Effector memory CD8-positive, alpha-beta T cell (primary cell): ENCODE results near the gene AUH.

ENCODE experiments used
- ATAC-seq: fragments of 150-1000 bp; cut with Tn5 transposase; replicated peaks from 2 replicates; pipeline ENCODE4 v1.10.0; 2021; ENCODE audit warnings: mild to moderate bottlenecking, moderate library complexity
- DNase-seq, 3 experiments: peaks; one replicate each; pipeline ENCODE4 v3.0.0; 2021
- H3K27ac Mint-ChIP-seq, 2 donors: one replicate each; pipeline ENCODE4 v1.8.0; 2022; ENCODE audit warnings: mild to moderate bottlenecking in 2 of 2, mixed read lengths in 2 of 2, moderate library complexity in 2 of 2
- H3K27me3 Mint-ChIP-seq, 2 donors: one replicate each; pipeline ENCODE4 v1.8.0; 2022; ENCODE audit warnings: mixed read lengths in 2 of 2
- H3K36me3 Mint-ChIP-seq: one replicate; pipeline ENCODE4 v1.8.0; 2022; ENCODE audit warnings: mild to moderate bottlenecking, moderate library complexity, mixed read lengths; ENCODE audit not compliant: insufficient read depth
- H3K4me1 Mint-ChIP-seq, 2 donors: one replicate each; pipeline ENCODE4 v1.8.0; 2022; ENCODE audit warnings: low read depth in 2 of 2, mixed read lengths in 2 of 2
- H3K4me3 Mint-ChIP-seq, 2 donors: one replicate each; pipeline ENCODE4 v1.8.0; 2022; ENCODE audit warnings: mild to moderate bottlenecking in 2 of 2, mixed read lengths in 2 of 2, moderate library complexity in 2 of 2
- H3K9me3 Mint-ChIP-seq, 2 donors: one replicate each; pipeline ENCODE4 v1.8.0; 2022; ENCODE audit warnings: mixed read lengths in 2 of 2

The AUH gene

DNA sequence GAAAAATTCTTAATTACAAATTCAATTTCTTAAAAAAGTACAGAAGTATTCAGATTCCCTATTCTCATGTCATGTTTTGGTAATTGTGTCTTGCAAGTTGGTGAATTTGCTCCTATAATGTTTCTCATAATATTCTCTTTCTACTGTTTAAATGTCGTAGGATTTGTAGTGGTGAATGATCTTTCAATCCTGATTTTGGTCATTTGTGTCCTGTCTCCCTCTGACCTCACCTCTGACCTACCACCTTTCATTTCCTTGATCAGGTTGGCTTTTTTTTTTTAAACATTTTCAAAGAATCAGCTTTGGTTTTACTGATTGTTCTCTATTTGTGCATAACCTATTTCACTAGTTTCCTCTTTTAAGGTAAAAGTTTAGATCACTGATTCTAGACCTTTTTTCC lies 102.6 kb downstream of the AUH start:
- Mint-ChIP-seq H3K4me3 (no peak overlapping the region), H3K27me3 (no peaks in the 10 kb centered on the region), H3K9me3 (peaks cover 0 to 2% of the 10 kb centered on the region in 2 donors), H3K27ac (no peak overlapping the region), H3K4me1 (peaks cover 14% of the 10 kb centered on the region in 2 donors), H3K36me3 (no peaks in the 10 kb centered on the region)
- DNase-seq (no peak), ATAC-seq (no peak)

DNA sequence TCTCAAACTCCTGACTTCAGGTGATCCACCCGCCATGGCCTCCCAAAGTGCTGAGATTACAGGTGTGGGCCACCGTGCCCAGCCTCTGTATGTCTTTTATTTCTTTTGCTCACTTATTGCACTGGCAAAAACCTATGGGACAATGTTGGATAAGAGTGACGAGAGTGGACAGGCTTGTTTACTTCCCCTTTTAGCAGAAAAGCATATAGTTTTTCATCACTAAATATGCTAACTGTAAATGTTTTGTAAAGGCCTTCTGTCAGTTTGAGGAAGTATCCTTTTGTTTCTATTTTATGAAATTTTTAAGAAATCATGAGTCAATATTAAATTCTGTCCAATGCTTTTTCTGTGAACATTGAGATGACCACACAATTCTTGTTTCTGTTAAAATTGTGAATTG lies 103.3 kb downstream of the AUH start:
- no peaks in the 10 kb centered on the region for H3K36me3 Mint-ChIP-seq
- peaks cover 14 to 16% of the 10 kb centered on the region in 2 donors for H3K4me1 Mint-ChIP-seq
- H3K4me3 Mint-ChIP-seq: no peak overlapping the region
- ATAC-seq (no peak), DNase-seq (no peak)
- no peak overlapping the region for H3K27ac Mint-ChIP-seq
- no peaks in the 10 kb centered on the region for H3K9me3 Mint-ChIP-seq
- no peaks in the 10 kb centered on the region for H3K27me3 Mint-ChIP-seq

DNA sequence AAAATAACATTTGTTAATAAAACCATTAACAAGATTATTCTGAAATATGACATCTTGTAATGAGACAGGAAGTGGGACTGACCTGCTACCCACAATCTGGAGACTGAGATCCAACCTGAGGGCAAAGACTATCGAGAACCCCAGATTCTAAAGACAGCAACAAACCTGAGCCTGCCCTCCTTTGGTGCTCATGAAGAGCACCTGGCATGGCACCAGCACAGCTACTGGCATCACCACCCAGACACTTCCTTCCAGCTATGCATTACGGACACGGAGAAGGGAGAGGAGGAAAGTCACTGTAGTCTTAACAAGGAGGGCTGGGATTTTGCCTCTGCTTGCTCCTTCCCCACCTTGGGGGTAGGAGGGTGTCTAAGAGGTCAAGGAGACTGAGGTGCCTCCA lies 105.5 kb downstream of the AUH start:
- Mint-ChIP-seq H3K27ac (peak overlapping the region; percentile 82 to 87), H3K36me3 (no peaks in the 10 kb centered on the region), H3K27me3 (no peaks in the 10 kb centered on the region), H3K4me3 (peak overlapping the region; percentile 31 to 44), H3K4me1 (peaks cover 18% of the 10 kb centered on the region in 2 donors), H3K9me3 (no peaks in the 10 kb centered on the region)
- ATAC-seq (peak; percentile 51), DNase-seq (no peak)

DNA sequence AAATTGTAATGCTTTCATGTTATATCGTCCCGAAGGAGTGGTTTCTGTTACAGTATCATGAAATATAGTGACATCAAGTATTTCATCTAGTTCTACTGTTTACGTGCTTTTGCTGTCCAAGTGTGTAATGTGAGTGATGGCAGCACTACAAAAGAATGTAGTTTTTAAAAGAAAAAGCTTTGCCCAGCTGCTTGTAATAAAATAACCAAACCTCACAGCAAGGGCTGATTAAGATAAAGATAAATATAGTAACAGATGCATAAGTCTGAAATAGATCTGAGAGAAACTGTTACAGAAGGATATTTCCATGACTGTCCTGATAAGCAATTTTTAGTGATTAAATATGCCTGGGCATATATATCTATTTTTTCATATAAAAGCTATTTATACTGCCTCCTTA lies 106.4 kb downstream of the AUH start:
- Mint-ChIP-seq H3K36me3 (no peaks in the 10 kb centered on the region), H3K4me3 (no peak overlapping the region), H3K27ac (no peak overlapping the region), H3K27me3 (no peaks in the 10 kb centered on the region), H3K4me1 (peaks cover 18% of the 10 kb centered on the region in 2 donors), H3K9me3 (no peaks in the 10 kb centered on the region)
- ATAC-seq: no peak
- no peak for DNase-seq

DNA sequence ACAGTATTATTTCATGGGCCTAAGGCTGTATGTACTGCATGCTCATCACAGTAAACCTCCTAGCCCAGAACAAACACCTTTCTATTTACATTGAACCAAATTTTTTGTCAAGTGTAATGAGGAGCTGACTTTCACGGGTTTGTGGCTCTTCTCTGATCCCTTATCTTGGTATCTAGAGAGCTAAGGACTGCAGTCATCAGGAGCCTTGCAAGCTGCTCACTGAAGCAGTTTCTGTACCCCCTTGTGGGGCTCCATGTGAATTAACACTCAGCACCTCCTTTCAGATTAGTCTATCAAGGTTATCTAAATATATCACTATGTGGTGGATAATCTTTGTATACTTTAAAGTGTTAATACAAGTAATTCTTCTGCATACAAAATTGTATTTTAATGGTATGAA lies 108.2 kb downstream of the AUH start:
- no peaks in the 10 kb centered on the region for H3K9me3 Mint-ChIP-seq
- peak overlapping the region in 1 of 2 donors; percentile 52 for H3K27ac Mint-ChIP-seq
- H3K4me3 Mint-ChIP-seq: no peak overlapping the region
- H3K27me3 Mint-ChIP-seq: no peaks in the 10 kb centered on the region
- DNase-seq (peak; percentile 28 to 39 (median 29)), ATAC-seq (peak; percentile 98)
- H3K36me3 Mint-ChIP-seq: no peaks in the 10 kb centered on the region
- H3K4me1 Mint-ChIP-seq: peaks cover 18% of the 10 kb centered on the region in 2 donors

DNA sequence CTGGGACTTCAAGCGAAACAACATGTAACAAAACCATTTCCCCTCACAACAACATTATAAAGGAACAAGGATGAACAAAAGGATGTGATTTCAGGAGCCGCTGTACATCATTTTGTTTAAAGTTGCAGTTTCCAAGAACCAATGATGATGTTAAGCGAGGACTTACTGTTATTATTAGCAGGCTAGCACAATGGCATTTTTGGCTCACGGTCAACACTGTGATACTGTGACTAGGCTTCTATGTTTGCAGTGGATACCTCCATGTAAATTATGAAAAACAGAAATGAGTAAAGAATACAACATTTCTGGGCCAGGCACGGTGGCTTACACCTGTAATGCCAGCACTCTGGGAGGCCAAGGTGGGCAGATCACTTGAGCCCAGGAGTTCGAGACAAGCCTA lies 113.0 kb downstream of the AUH start:
- Mint-ChIP-seq H3K4me3 (no peak overlapping the region), H3K36me3 (peaks cover 4% of the 10 kb centered on the region), H3K27ac (no peak overlapping the region), H3K27me3 (no peaks in the 10 kb centered on the region), H3K4me1 (peaks cover 17 to 31% of the 10 kb centered on the region in 2 donors), H3K9me3 (no peaks in the 10 kb centered on the region)
- DNase-seq: no peak
- no peak for ATAC-seq

DNA sequence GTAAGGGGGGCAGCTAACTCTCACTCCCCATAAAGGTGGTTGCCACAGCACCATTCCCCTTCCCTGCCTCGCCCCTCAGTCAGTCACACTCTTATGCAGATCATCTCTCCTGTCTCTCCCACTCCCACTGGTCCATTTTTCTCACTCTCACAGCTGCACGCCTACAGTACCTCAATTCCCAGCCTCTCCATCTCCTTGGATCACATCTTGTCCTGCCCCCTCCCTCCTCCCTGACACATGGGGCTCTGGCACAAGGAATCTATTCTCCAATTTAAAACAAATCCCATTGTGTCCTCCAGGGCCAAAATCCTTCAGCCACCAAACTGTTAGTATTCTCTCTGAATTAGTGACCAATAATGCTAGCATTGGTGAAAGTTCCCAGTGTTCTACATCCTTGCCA lies 114.4 kb downstream of the AUH start:
- DNase-seq (no peak), ATAC-seq (no peak)
- Mint-ChIP-seq H3K27ac (peak overlapping the region in 1 of 2 donors; percentile 87), H3K4me3 (no peak overlapping the region), H3K4me1 (peaks cover 15 to 27% of the 10 kb centered on the region in 2 donors), H3K27me3 (no peaks in the 10 kb centered on the region), H3K9me3 (no peaks in the 10 kb centered on the region), H3K36me3 (peaks cover 4% of the 10 kb centered on the region)

DNA sequence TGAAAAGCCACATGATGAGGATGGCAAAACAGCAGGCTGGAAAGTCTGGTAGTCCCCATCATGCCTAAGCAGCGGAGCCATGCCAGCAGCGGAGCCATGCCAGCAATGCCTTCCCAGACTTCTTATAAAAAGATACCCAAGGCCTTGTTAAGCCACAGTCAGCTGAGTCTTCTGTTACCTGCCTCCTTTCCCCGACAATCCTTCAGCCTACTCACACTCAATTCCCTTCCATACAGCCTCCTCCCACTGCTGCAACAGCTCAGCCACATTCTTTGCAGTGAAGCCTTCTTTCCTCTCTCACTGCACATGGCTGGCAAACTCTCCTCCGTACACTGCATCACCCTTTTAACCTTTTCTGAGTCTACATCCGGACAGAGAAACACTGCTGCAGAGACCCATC lies 114.9 kb downstream of the AUH start:
- Mint-ChIP-seq H3K4me3 (no peak overlapping the region), H3K4me1 (peaks cover 15 to 27% of the 10 kb centered on the region in 2 donors), H3K36me3 (peaks cover 4% of the 10 kb centered on the region), H3K9me3 (no peaks in the 10 kb centered on the region), H3K27ac (peak overlapping the region in 1 of 2 donors; percentile 87), H3K27me3 (no peaks in the 10 kb centered on the region)
- DNase-seq (no peak), ATAC-seq (no peak)

DNA sequence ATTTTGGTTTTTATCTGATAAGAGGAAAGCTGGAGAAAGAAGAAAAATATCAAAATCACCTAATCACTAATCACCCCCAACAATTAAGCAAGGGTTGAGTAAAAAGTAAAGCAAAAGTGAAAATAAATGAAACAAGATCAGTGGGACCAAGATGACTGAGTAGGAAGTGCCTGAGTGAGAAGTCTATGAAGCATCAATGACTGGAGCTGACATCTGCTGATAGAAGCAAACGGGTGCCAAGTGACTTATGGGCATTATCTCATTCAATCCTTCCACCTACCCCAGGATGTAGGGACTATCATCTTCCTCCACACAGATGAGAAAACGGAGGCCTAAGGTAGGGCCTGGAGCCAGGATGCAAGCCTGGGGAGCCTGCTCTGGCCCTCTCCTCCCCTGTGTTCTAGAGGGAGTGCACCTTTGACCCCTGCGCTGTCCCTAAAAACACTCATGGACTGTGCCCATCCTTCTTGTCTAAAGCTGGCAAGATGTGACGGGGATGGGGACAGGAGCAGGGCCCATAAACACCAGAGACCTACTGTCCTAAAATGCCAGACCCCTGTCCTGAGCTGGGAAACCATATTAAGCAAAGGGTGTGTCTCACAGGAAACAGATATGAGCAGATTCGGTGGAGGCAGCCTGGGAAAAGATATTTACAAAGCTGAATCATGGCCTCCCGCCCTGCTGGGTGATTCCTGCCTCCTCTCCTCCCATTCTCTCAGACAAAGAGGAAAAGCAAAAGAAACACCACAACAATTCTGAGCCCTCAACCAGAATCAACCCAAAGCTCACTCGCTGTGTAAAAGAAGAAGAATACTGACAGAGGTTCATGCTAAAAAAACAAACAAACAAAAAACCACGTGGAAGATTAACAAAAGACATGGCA lies 116.0 kb downstream of the AUH start:
- ATAC-seq (peak; percentile 55), DNase-seq (no peak)
- H3K27me3 Mint-ChIP-seq: no peaks in the 10 kb centered on the region
- peaks cover 4% of the 10 kb centered on the region for H3K36me3 Mint-ChIP-seq
- peak overlapping the region in 1 of 2 donors; percentile 7 for H3K4me3 Mint-ChIP-seq
- peak overlapping the region; percentile 73 to 87 for H3K27ac Mint-ChIP-seq
- no peaks in the 10 kb centered on the region for H3K9me3 Mint-ChIP-seq
- peaks cover 15 to 27% of the 10 kb centered on the region in 2 donors for H3K4me1 Mint-ChIP-seq

DNA sequence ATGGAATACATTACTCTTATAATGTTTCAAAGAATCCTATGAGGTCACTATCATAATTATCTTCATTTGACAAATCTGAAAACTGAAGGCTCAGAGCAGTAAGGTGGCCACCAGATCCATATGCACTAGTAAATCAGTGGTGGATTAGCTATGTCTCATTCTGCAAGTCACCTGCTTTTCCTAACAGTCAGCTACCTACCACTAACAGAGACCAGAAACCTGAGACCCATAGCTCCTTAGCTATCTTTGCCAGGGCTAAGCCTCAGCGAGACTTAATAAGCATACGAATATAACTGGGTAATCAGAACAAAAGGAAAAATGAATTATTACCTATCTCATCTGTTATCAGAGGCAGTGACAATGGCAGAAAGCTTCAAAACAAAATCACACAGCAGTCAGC lies 118.7 kb downstream of the AUH start:
- Mint-ChIP-seq H3K4me3 (no peak overlapping the region), H3K27me3 (no peaks in the 10 kb centered on the region), H3K27ac (no peak overlapping the region), H3K9me3 (no peaks in the 10 kb centered on the region), H3K4me1 (peaks cover 15 to 27% of the 10 kb centered on the region in 2 donors), H3K36me3 (peaks cover 4% of the 10 kb centered on the region)
- DNase-seq (no peak), ATAC-seq (no peak)

DNA sequence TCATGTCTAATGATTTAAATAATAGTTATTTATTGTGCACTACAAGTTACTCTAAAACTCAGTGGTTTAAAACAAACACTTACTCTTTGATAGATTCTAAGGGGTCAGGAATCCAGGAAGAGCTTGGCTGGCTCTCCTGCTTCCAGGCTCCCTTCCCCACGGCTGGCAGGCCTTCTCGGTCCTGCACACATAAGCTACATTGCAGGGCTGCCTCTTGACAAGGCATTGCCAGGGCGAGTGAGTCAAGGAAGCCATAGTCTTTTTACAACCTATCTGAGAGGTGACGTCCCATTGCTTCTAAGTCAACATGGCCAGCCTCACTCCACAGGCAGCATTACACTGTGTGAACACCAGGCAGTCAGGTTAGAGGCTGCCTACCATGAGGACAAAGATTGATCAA lies 119.8 kb downstream of the AUH start:
- Mint-ChIP-seq H3K4me1 (peaks cover 13 to 20% of the 10 kb centered on the region in 2 donors), H3K4me3 (no peak overlapping the region), H3K27me3 (no peaks in the 10 kb centered on the region), H3K27ac (no peak overlapping the region), H3K9me3 (no peaks in the 10 kb centered on the region), H3K36me3 (peaks cover 4% of the 10 kb centered on the region)
- no peak for ATAC-seq
- no peak for DNase-seq

DNA sequence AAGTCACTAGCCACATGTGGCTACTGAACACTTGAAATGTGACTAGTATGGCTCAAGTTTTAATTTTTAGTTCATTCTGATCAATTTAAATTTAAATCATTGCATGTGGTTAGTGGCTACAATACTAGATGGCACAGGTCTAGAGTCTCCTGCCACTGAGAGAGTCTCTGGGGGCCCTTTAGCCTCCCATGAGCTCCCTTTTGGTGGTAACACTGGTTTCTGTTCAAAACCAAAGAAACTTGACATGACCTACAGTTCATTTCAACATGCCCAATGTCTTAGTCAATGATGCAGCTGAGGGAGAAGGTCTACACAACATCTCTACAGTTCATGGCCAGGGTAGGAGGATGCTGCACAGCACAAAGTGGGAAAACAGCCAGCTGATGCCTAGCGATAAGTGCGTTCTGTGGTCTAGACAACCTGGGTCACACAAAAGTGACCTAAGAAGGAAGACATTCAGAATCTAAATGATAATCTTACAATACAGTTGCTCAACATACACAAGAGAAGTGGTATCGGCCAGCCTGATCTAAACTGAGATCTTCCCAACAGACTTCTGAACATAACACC lies 121.0 kb downstream of the AUH start:
- no peaks in the 10 kb centered on the region for H3K9me3 Mint-ChIP-seq
- no peak overlapping the region for H3K4me3 Mint-ChIP-seq
- H3K27ac Mint-ChIP-seq: no peak overlapping the region
- ATAC-seq: no peak
- peaks cover 8 to 10% of the 10 kb centered on the region in 2 donors for H3K4me1 Mint-ChIP-seq
- no peak for DNase-seq
- peaks cover 4% of the 10 kb centered on the region for H3K36me3 Mint-ChIP-seq
- no peaks in the 10 kb centered on the region for H3K27me3 Mint-ChIP-seq

DNA sequence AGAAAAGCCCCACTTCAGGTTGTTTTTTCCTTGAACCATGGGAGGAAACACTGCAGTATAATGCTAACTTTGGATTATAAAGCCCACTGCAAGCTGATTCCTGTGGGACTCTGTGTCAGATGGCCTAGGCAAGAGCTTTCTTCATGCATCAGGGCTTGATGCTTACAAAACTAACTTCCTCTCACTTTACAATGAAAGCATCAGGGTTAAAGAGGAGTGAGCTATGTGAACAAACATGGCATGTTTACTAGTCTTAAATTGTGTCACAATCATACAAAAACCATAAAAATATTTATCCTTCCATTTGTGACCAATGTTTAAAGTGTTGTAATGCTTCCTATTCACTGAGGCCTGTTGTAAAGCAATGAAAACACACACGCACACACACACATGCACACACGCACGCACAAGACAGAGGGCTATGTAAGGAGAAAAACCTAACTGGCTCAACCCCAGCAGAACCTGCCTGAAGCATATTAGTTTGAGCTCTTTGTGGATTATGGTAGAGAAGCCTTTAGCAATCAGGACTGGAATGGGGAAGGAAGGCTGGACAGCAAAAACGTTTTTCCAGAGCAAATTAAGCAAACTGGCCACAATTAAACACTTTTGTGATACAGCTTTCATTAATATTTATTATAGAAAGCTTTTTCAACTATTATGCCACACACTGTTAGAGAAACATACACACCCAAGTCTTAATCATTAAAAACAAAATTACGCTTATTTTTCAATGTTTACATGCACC lies 122.2 kb downstream of the AUH start:
- no peaks in the 10 kb centered on the region for H3K4me1 Mint-ChIP-seq
- no peak overlapping the region for H3K27ac Mint-ChIP-seq
- no peaks in the 10 kb centered on the region for H3K9me3 Mint-ChIP-seq
- no peaks in the 10 kb centered on the region for H3K27me3 Mint-ChIP-seq
- no peak for ATAC-seq
- no peak for DNase-seq
- no peaks in the 10 kb centered on the region for H3K36me3 Mint-ChIP-seq
- H3K4me3 Mint-ChIP-seq: no peak overlapping the region
